ENCODE measurements around the gene SH3PXD2A. TPM values are rescaled to one million over a fixed set of nuclear protein-coding genes. Genes with fewer than 3 reads are reported as not detected.
A peak's percentile ranks its signal among the peaks of the same experiment; 100 is the strongest.

SH3PXD2A gene
- total and polyA plus RNA-seq, 9 of the 15 experiments (the other 6 are each of a cell fraction or from before 2014, with no cell fraction given) = 0.41 to 9.3 (median 2.5) TPM

DNA sequence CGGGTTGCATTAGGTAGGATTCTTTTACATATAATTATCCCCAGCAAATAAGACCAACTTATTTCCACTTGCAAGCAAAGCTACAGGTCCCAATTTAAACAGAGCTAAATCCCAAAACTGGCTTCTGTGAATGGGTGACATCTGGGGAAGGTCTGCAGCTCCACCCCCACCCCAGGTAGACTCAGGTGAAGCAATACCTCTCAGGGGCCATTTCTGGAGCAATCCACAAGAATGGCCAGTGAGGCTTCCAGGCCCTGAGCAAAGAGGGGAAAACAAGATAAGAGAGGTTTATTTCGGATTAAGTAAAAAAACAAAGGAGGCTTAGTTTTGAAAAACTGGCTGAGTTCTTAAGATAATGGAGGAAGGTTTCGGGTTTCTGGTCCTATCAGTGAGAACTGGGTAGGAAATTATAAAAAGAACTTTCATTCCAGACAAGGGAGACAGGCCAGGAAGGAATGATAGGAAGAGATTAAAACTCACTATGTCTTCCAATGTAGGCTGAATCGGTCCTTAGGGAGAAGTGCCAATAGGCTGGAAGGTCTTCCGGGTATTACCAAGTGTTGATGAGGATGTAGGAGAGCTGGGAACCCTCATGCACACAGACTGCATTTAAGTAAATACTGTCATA lies 25.4 kb downstream of the SH3PXD2A start (continued):
- TF ChIP-seq, protein P1, sequence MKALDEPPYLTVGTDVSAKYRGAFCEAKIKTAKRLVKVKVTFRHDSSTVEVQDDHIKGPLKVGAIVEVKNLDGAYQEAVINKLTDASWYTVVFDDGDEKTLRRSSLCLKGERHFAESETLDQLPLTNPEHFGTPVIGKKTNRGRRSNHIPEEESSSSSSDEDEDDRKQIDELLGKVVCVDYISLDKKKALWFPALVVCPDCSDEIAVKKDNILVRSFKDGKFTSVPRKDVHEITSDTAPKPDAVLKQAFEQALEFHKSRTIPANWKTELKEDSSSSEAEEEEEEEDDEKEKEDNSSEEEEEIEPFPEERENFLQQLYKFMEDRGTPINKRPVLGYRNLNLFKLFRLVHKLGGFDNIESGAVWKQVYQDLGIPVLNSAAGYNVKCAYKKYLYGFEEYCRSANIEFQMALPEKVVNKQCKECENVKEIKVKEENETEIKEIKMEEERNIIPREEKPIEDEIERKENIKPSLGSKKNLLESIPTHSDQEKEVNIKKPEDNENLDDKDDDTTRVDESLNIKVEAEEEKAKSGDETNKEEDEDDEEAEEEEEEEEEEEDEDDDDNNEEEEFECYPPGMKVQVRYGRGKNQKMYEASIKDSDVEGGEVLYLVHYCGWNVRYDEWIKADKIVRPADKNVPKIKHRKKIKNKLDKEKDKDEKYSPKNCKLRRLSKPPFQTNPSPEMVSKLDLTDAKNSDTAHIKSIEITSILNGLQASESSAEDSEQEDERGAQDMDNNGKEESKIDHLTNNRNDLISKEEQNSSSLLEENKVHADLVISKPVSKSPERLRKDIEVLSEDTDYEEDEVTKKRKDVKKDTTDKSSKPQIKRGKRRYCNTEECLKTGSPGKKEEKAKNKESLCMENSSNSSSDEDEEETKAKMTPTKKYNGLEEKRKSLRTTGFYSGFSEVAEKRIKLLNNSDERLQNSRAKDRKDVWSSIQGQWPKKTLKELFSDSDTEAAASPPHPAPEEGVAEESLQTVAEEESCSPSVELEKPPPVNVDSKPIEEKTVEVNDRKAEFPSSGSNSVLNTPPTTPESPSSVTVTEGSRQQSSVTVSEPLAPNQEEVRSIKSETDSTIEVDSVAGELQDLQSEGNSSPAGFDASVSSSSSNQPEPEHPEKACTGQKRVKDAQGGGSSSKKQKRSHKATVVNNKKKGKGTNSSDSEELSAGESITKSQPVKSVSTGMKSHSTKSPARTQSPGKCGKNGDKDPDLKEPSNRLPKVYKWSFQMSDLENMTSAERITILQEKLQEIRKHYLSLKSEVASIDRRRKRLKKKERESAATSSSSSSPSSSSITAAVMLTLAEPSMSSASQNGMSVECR (CRISPR knock-in tag; IDR thresholded peaks at IDR 0.05) = no peak
- no peak for TF ChIP-seq ZZZ3 (IDR thresholded peaks at IDR 0.05)
- TF ChIP-seq CCAR2 (IDR thresholded peaks at IDR 0.05; ENCODE audit: low read depth, low read length) = no peak
- no peak for TF ChIP-seq HMGXB4 (CRISPR knock-in tag; IDR thresholded peaks at IDR 0.05)
- TF ChIP-seq SRSF3 (IDR thresholded peaks at IDR 0.05; ENCODE audit: insufficient read depth, low read length) = no peak
- no peak for TF ChIP-seq ZNF324 (CRISPR knock-in tag; IDR thresholded peaks at IDR 0.05)
- peak; percentile 86 for TF ChIP-seq ZNF766 (CRISPR knock-in tag; conservative IDR thresholded peaks at IDR 0.05)
- no peak for TF ChIP-seq MAX (CRISPR knock-in tag; IDR thresholded peaks at IDR 0.05)
- no peak for TF ChIP-seq PHTF2 (CRISPR knock-in tag; IDR thresholded peaks at IDR 0.05)
- peak; percentile 45 for TF ChIP-seq CBFA2T3 (IDR thresholded peaks at IDR 0.05)
- no peak for TF ChIP-seq GATAD2B (IDR thresholded peaks at IDR 0.05; ENCODE audit: borderline replicate concordance)
- TF ChIP-seq SMARCE1 (IDR thresholded peaks at IDR 0.05) = no peak
- TF ChIP-seq YBX1 (IDR thresholded peaks at IDR 0.05) = no peak
- TF ChIP-seq ARID1B (IDR thresholded peaks at IDR 0.05) = peak; percentile 57
- TF ChIP-seq MTA1 (IDR thresholded peaks at IDR 0.05; ENCODE audit: borderline replicate concordance) = no peak
- no peak for TF ChIP-seq FOXM1 (IDR thresholded peaks at IDR 0.05; ENCODE audit: low read depth)
- TF ChIP-seq FOXM1 (CRISPR knock-in tag; IDR thresholded peaks at IDR 0.05; ENCODE audit: low read depth) = no peak
- TF ChIP-seq ZNF165 (CRISPR knock-in tag; IDR thresholded peaks at IDR 0.05; ENCODE audit: borderline replicate concordance) = no peak
- no peak for TF ChIP-seq PYGO2 (tag; IDR thresholded peaks at IDR 0.05)
- TF ChIP-seq NCOR1 (IDR thresholded peaks at IDR 0.05) = peak; percentile 14; the same call in 1 of the 2 replicates
- no peak for TF ChIP-seq ZEB2 (IDR thresholded peaks at IDR 0.05)
- no peak for TF ChIP-seq MLLT1 (IDR thresholded peaks at IDR 0.05)

Data from K562 (cell line).